PC-3 (cell line): ENCODE results near the gene ARHGAP19. TPM values are rescaled to one million over a fixed set of nuclear protein-coding genes. Genes with fewer than 3 reads are reported as not detected.
A peak's percentile ranks its signal among the peaks of the same experiment; 100 is the strongest.

Source experiments
- ATAC-seq: fragments of 200-7000 bp; cut with Tn5 transposase; 2 replicates; pipeline ENCODE4 v1.9.1; 2020; ENCODE audit warnings: mild to moderate bottlenecking, moderate library complexity
- BruUV-seq: library from RNA; stranded (reverse); fragments of 400-500 nt; replicated peaks from 2 replicates; lab custom pipeline; 2021; lab: Mats Ljungman, UMichigan
- CTCF ChIA-PET: fragments of 300-600 bp; sonication (Branson Sonifier 250); formaldehyde crosslinking; loops from one replicate; lab custom pipeline; 2022; ENCODE audit warnings: antibody characterized with exemption; lab: Charles Lee
- POLR2A ChIA-PET: fragments of 300-600 bp; sonication (Branson Sonifier 250); formaldehyde crosslinking; loops from one replicate; lab custom pipeline; 2022; ENCODE audit warnings: antibody characterized with exemption; ENCODE audit not compliant: unreplicated experiment; lab: Charles Lee
- DNase-seq: peaks from one replicate; pipeline ENCODE4 v3.0.0-alpha.2; 2015
- H2AFZ ChIP-seq: fragments of 300-600 bp; sonication (generic); 2 replicates; pipeline ENCODE4 v1.6.0; 2016; ENCODE audit warnings: antibody characterized with exemption, low read length
- H3F3A ChIP-seq: fragments of 300-600 bp; sonication (generic); one replicate; pipeline ENCODE4 v1.6.0; 2017; ENCODE audit warnings: antibody characterized with exemption, low read length, control low read depth, mild to moderate bottlenecking; ENCODE audit not compliant: unreplicated experiment
- H3K27ac ChIP-seq: fragments of 300-600 bp; sonication (generic); 2 replicates; pipeline ENCODE4 v1.5.1; 2016; ENCODE audit warnings: mild to moderate bottlenecking, low read length
- H3K27me3 ChIP-seq: fragments of 300-600 bp; sonication (generic); 2 replicates; pipeline ENCODE4 v1.6.1; 2016; ENCODE audit warnings: low read length, mixed read lengths
- H3K36me3 ChIP-seq: fragments of 300-600 bp; sonication (generic); 2 replicates; pipeline ENCODE4 v1.6.1; 2016; ENCODE audit warnings: low read depth, mixed run types, low read length, mixed read lengths
- H3K4me1 ChIP-seq: fragments of 300-600 bp; sonication (generic); 2 replicates; pipeline ENCODE4 v1.5.1; 2016; ENCODE audit warnings: low read length; ENCODE audit not compliant: insufficient read depth
- H3K4me2 ChIP-seq: fragments of 300-600 bp; sonication (generic); 2 replicates; pipeline ENCODE4 v1.6.0; 2016; ENCODE audit warnings: low read length
- H3K4me3 ChIP-seq: fragments of 300-600 bp; sonication (generic); 2 replicates; pipeline ENCODE4 v1.5.1; 2016; ENCODE audit warnings: mild to moderate bottlenecking, low read length, mixed read lengths
- H3K79me2 ChIP-seq: fragments of 300-600 bp; sonication (generic); 2 replicates; pipeline ENCODE4 v1.6.1; 2017; ENCODE audit warnings: low read length, mixed read lengths
- H3K9ac ChIP-seq: fragments of 300-600 bp; sonication (generic); 2 replicates; pipeline ENCODE4 v1.6.0; 2016; ENCODE audit warnings: mild to moderate bottlenecking, low read length
- H3K9me2 ChIP-seq: fragments of 300-600 bp; sonication (generic); replicated peaks from 2 replicates; pipeline ENCODE4 v1.6.1; 2016; ENCODE audit warnings: mixed run types, low read length, mixed read lengths
- H3K9me3 ChIP-seq: fragments of 300-600 bp; sonication (generic); 2 replicates; pipeline ENCODE4 v1.6.1; 2016; ENCODE audit warnings: low read length, mixed read lengths
- H4K20me1 ChIP-seq: fragments of 300-600 bp; sonication (generic); 2 replicates; pipeline ENCODE4 v1.6.1; 2016; ENCODE audit warnings: low read length, mixed read lengths
- EZH2 ChIP-seq: fragments of 300-600 bp; sonication (generic); IDR thresholded peaks from one replicate; pipeline ENCODE4 v1.6.1; 2017; ENCODE audit warnings: antibody characterized with exemption, mild to moderate bottlenecking, low read length; ENCODE audit not compliant: unreplicated experiment
- EZH2phosphoT487 ChIP-seq: fragments of 300-600 bp; sonication (generic); IDR thresholded peaks from 2 replicates; pipeline ENCODE4 v1.6.1; 2018; ENCODE audit warnings: mild to moderate bottlenecking, antibody characterized with exemption, low read length, borderline replicate concordance
- intact Hi-C: fragments of 100-400 bp; cut with micrococcal nuclease; formaldehyde crosslinking; loops from 2 replicates; pipeline ENCODE4 v1.9.0; 2023
- total RNA-seq: library from RNA; depleted of rRNA; stranded (reverse); fragments of >200 nt; gene quantifications from 2 replicates; pipeline ENCODE4 v1.2.3, GENCODE V29; 2014
- TF ChIP-seq, protein P1 (sequence below): fragments of 300-600 bp; sonication (generic); conservative IDR thresholded peaks from 2 replicates; pipeline ENCODE4 v1.5.1; 2017; ENCODE audit warnings: antibody characterized with exemption, low read depth, mild to moderate bottlenecking, low read length

Gene ARHGAP19
- total RNA-seq, 1 experiment from 2014 or later, result 9.8 TPM

DNA sequence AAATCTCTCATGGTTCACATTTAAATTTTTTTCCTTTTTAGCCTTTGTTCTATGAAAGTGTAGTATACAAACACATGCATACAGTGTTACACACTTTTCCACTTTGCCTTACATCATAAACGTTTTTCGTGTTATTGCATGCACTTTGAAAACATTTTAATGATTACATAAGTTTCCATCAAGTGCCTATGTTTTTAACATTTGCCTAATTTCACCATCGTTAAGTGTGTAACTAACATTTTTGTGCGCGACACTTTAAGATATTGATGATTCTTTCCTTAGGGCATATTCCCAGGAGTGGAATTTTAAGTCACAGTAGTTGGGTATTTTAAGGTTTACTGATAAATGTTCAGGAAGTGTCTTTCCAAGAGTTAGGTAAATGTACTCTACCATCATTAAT, 43.6 kb upstream of the ARHGAP19 start:
- Histone ChIP-seq H3K9me2 (no peaks in the 10 kb centered on the region), H3K9ac (no peak overlapping the region), H3K4me3 (peak overlapping the region; percentile 45; the same call in 1 of the 2 replicates), H3K4me1 (peaks cover 24% of the 10 kb centered on the region), H2AFZ (no peak overlapping the region), H3K27ac (no peak overlapping the region; the same call in 1 of the 2 replicates), H4K20me1 (0 out of 2 replicates have a peak, but pooled peaks cover 6% of the 10 kb centered on the region), H3K4me2 (peak overlapping the region; percentile 81), H3K9me3 (no peaks in the 10 kb centered on the region), H3F3A (no peaks in the 10 kb centered on the region), H3K79me2 (peaks cover 30% of the 10 kb centered on the region), H3K27me3 (no peaks in the 10 kb centered on the region), H3K36me3 (no peaks in the 10 kb centered on the region)
- intact Hi-C loops, result no loop called here
- no peak for DNase-seq
- BruUV-seq, result no TSS peak
- ChIA-PET POLR2A (no interaction called here), CTCF (no interaction called here)
- TF ChIP-seq EZH2 (no peak), EZH2phosphoT487 (no peak)
- TF ChIP-seq, protein P1, sequence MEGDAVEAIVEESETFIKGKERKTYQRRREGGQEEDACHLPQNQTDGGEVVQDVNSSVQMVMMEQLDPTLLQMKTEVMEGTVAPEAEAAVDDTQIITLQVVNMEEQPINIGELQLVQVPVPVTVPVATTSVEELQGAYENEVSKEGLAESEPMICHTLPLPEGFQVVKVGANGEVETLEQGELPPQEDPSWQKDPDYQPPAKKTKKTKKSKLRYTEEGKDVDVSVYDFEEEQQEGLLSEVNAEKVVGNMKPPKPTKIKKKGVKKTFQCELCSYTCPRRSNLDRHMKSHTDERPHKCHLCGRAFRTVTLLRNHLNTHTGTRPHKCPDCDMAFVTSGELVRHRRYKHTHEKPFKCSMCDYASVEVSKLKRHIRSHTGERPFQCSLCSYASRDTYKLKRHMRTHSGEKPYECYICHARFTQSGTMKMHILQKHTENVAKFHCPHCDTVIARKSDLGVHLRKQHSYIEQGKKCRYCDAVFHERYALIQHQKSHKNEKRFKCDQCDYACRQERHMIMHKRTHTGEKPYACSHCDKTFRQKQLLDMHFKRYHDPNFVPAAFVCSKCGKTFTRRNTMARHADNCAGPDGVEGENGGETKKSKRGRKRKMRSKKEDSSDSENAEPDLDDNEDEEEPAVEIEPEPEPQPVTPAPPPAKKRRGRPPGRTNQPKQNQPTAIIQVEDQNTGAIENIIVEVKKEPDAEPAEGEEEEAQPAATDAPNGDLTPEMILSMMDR, result no peak
- ATAC-seq, result no peak

DNA sequence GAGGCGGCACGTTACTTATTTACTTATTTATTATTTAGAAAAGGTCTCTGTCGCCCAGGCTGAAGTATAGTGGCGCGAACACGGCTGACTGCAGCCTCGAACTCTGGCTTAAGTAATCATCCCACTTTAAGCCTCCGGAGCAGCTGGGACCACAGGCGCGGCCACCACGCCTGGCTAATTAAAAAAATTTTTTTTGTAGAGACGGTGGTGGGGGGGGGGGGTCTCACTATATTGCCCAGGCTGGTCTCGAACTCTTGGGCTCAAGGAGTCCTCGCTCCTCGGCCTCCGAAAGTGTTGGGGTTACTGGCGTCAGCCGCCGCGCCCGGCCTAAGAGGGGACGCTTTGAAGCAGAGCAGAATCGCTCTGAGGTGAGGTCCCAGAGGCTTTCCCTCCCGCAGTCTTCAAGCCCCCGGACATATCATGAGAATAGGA, 42.8 kb upstream of the ARHGAP19 start:
- Histone ChIP-seq H3F3A (no peaks in the 10 kb centered on the region), H3K4me3 (peak overlapping the region; percentile 75; the same call in 1 of the 2 replicates), H3K9me3 (no peaks in the 10 kb centered on the region), H3K4me1 (peaks cover 24% of the 10 kb centered on the region), H3K4me2 (peak overlapping the region; percentile 87), H3K79me2 (peaks cover 37% of the 10 kb centered on the region), H3K9ac (peak overlapping the region; percentile 95; the same call in 1 of the 2 replicates), H3K27ac (no peak overlapping the region), H3K9me2 (no peaks in the 10 kb centered on the region), H2AFZ (peak overlapping the region; percentile 75; the same call in 1 of the 2 replicates), H3K27me3 (no peaks in the 10 kb centered on the region), H3K36me3 (no peaks in the 10 kb centered on the region), H4K20me1 (0 out of 2 replicates have a peak, but pooled peaks cover 6% of the 10 kb centered on the region)
- no peak for TF ChIP-seq EZH2phosphoT487
- TF ChIP-seq, protein P1, result no peak
- TF ChIP-seq EZH2, result no peak
- CTCF ChIA-PET, result no interaction called here
- POLR2A ChIA-PET, result no interaction called here
- no peak for DNase-seq
- BruUV-seq, result no TSS peak
- intact Hi-C loops, result no loop called here
- ATAC-seq, result no peak
